NCI-H2171 treated with DMSO at 0.1 percent for 48 hours (cell line): ENCODE data around the gene ST3GAL2.
"Not testable (repeated sequence)": the region's sequence is repeated elsewhere in the genome, so short reads cannot be mapped to it uniquely, and the experiment has no call there.

Source experiments
- DNase-seq: peaks from one replicate; lab custom pipeline; 2025; lab: John Stamatoyannopoulos, UW

Gene ST3GAL2

GRCh38 chr16:70417661-70418060 is 21.2 kb downstream of the ST3GAL2 start:
- DNase-seq = no peak

GRCh38 chr16:70416748-70417616 is 21.9 kb downstream of the ST3GAL2 start:
- no peak for DNase-seq

- not testable (repeated sequence) for DNase-seq
Observed at GRCh38 chr16:70413572-70413971, 25.3 kb downstream of the ST3GAL2 start.

GRCh38 chr16:70412385-70412784 is 26.5 kb downstream of the ST3GAL2 start:
- DNase-seq = no peak

- DNase-seq = peak; percentile 10
Observed at GRCh38 chr16:70410734-70411133, 28.2 kb downstream of the ST3GAL2 start.

GRCh38 chr16:70407811-70408274 is 31.1 kb downstream of the ST3GAL2 start:
- DNase-seq = peak; percentile 65

GRCh38 chr16:70406104-70406503 is 32.8 kb downstream of the ST3GAL2 start:
- DNase-seq = not testable (repeated sequence)

GRCh38 chr16:70402916-70403659 is 35.8 kb downstream of the ST3GAL2 start:
- no peak for DNase-seq

- no peak for DNase-seq
Observed at GRCh38 chr16:70399951-70400350, 38.9 kb downstream of the ST3GAL2 start.

GRCh38 chr16:70399381-70399780 is 39.5 kb downstream of the ST3GAL2 start:
- no peak for DNase-seq

GRCh38 chr16:70398177-70398743 is 40.6 kb downstream of the ST3GAL2 start:
- no peak for DNase-seq

GRCh38 chr16:70396246-70396904 is 42.5 kb downstream of the ST3GAL2 start:
- DNase-seq = peak; percentile 95

GRCh38 chr16:70395345-70395901 is 43.5 kb downstream of the ST3GAL2 start:
- DNase-seq = no peak

GRCh38 chr16:70394853-70395252 is 44.0 kb downstream of the ST3GAL2 start:
- DNase-seq = no peak

- DNase-seq = peak; percentile 17
Observed at GRCh38 chr16:70393662-70394061, 45.2 kb downstream of the ST3GAL2 start.

- DNase-seq = no peak
Observed at GRCh38 chr16:70392606-70393005, 46.3 kb downstream of the ST3GAL2 start.

GRCh38 chr16:70391881-70392481 is 46.9 kb downstream of the ST3GAL2 start:
- DNase-seq = peak; percentile 77

GRCh38 chr16:70391446-70391845 is 47.5 kb downstream of the ST3GAL2 start:
- DNase-seq = no peak

- DNase-seq = no peak
Observed at GRCh38 chr16:70390774-70391173, 48.1 kb downstream of the ST3GAL2 start.

- DNase-seq = no peak
Observed at GRCh38 chr16:70388006-70388680, 50.8 kb downstream of the ST3GAL2 start.
